HG03442 (cell line): ENCODE measurements around the gene PITPNB.

Experiments used
- ATAC-seq: cut with Tn5 transposase; IDR thresholded peaks from one replicate; pipeline ENCODE4 v1.9.1; 2021; ENCODE audit warnings: mild to moderate bottlenecking, moderate library complexity; ENCODE audit not compliant: unreplicated experiment

The PITPNB gene

GRCh38 chr22:27804470-27805297 is 114.4 kb downstream of the PITPNB start:
- no peak for ATAC-seq

GRCh38 chr22:27803841-27804415 is 115.1 kb downstream of the PITPNB start:
- ATAC-seq: no peak

GRCh38 chr22:27802346-27803073 is 116.5 kb downstream of the PITPNB start:
- no peak for ATAC-seq
